NCI-H524 treated with DMSO at 0.1 percent for 48 hours (cell line): Measurements from ENCODE around the gene GGCT.

ENCODE experiments used
- DNase-seq: peaks from one replicate; lab custom pipeline; 2025; lab: John Stamatoyannopoulos, UW

GGCT gene

DNA sequence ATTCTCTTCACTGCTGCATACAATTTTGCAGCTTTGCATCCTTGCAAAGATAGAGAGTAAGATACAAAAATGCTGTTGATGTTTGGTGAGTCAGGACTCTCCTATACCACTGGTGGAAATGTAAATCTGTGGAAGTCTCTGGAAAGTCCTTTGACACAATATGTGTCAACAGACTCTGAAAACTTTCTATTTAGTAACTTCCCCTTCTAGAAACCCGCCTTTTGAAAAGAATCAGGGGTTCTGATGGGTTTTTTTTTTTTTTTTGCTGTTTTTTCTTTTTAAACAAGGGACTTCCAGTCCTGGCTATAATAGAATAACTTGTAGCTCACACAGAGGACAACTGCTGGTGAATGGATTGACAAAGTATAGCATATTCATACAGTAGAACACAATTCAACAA, 42.5 kb downstream of the GGCT start:
- no peak for DNase-seq

DNA sequence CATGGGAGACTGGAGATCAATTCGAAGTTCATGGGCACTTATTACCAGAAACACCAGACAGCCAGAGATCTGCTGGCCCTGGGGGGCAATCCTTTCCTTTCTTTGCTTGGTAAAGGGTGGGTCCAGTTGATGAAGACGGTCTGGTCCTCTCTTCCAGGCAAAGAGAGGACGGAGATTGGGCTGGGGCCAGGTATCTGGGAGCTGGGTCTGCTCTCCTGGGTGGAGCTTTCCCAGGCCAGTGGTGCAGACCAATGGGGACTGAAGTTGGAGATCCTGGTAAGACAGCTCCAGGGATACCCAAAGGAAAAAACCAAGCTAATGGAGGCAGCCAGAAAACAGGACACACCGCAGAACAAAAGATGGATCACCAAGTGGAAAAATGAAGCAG, 44.4 kb downstream of the GGCT start:
- no peak for DNase-seq

DNA sequence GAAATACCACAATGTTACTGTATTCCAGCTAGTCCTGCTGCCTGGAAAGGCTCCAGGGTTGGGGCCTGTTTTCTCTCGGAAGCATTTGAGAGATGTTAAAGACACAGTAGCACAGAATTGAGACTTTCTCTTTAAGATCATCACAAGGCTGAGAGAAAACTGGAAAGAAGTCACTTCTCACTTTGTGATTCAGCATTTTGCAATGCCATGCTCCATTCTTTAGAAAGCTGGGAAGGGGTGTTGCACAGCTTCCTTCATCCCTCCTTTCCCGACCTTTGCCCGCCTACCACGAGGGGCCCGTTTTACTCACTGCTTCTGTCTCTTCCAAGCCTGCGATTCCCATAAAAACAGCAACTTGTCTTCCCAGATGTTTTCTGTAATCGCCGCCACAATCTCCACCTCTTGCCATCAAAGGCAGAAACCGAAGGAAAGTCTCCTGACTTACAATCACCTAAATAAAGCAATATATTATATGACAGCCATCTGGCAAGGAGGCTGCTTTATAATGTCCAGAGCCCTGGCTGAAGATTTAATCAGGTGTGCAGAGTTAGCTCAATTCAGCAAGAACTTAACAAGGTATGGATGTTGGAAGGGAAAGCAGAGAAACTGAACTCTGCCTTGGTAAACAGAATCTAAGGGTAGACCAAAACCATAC, 44.9 kb downstream of the GGCT start:
- no peak for DNase-seq

DNA sequence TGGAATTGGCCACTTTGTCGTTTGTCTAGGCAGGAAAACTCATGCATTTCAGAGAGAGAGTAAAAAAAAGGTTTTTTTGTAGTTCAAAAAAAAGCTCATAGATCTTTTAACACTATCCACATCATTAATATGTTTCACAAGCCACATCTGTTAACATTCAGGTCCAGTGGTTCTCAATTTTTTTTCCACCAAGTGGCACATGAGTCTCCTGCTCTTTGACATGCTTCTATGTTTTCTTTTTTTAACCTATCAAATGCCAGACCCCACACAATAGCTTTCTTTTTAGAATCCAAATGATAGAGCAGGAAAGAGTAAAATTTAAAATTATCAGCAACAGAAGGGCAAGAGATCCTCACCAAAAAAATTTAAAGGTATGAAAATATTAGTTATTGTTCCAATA, 46.3 kb downstream of the GGCT start:
- DNase-seq = no peak

DNA sequence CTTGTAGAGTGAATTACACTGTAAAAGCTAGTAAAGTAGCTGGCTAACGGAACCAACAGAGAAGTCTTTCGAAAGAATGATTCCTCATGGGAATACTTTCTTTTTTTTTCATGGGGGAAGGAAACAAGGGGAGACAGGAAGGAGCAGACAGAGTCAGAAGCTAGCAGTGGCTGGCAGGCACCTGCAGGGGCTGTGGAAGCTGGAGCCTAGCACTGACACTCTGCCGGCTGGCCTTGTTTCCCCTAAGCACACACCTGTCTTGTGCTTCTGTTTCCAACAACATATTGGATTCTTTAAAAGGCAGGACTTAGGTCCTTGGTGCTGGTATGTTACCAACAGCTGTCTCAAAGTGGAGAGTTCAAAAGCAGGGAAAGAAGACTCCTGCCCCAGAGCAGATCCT, 50.7 kb downstream of the GGCT start:
- no peak for DNase-seq

DNA sequence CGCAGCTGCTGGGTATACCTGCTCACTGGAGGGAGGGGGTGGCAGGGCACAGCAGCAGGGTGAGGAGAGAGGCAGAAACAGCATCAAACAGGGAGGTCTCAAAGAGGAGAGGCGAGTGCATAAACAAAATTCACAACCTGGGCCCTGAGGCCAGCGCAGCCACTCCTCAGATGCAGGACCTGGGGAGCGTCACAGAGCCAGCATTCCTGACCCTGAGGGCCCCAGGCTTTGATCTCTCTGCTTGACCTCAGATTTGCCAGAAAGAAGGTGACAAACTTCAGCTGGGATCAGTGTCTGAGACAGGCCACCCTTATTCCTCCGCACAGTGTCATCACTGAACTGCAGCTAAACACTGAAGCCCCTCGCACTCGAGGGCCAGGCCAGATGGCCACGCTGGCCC, 51.6 kb downstream of the GGCT start:
- no peak for DNase-seq

DNA sequence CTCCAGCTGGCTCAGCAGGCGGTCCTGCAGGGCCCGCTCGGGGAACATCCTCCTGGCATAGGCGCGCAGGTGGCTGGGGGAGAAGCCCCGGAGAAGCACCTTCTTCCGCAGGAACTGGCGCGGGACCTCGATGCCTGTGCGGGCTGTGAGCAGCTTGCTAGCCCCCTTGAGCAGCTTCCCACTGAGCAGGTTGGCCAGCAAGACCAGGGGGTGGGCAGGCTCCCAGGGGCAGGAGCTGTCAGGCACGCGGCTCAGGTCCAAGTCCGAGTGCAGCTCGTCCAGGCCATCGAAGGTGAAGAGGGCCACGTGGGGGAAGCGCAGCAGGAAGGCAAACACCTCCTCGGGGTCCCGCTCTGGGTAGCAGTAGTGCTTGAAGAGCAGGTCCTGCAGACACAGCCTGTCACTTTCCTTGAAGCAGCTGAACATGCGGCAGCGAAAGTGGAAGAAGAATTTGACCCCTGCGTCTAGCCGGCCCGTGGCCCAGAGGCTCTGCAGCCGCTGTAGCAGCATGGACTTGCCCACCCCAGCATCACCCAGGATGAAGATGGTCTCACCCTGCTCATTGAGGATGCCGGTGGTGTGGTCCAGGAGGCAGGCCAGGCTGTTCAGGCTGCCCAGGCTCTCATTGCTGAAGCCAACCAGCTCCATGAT, 52.2 kb downstream of the GGCT start:
- DNase-seq = no peak

DNA sequence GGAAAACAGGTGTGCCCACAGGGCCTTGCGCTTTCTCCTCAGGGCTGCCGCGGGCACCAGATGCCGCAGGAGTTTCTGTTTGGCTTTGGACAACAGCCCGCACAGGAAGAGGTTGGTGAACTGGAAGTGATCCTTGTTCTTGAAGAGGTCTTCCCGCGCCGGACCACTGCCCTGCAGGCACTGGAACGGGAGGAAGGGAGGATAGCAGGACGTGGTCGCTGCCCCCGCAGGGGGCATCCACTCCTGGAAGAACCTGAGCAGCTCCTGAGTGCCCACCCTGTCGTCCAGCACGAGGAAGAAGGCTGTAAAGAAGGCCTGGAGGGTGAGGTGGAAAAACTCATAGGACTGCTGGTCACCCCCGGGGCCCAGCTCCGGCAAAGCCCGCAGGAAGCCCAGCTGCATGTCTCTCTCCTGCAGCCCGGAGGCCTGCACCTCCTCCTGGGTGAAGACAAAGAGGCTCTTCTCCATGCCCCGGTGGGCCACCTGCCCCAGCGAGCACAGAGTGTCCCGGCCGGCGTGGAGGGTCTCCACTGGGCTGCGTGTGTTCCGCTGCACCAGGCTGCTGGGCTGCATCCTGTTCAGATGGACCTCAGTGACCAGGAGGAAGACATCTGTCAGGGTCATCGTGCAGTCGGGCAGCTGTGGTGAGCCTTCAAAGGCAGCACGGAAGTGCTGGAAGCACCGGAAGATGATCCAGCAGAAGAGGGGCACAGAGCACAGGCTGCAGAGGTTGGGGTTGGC, 52.9 kb downstream of the GGCT start:
- DNase-seq = no peak

DNA sequence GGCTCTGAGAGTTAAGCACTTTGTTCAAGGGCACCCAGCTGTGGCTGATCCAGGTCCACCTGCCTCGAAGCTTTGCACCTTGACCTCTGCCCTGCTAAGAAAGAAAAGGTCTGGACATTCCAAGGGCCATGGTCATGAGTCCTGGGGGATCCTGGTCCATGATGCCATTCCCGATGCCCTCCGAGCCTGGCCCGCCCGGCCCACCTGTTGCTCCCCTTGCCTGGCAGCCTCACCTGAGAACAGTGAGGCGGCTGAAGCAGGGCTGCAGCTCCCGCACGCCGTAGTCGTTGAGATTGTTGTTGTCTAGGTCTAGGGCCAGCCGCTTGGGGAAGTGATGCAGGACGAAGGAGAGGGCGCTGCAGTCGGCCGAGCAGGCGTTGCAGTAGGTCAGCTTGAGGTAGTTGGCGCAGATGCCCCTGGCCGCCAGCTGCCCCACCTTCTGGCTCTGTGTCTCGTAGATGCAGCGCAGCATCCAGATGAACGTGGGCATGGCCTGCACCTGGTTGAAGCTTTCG, 53.6 kb downstream of the GGCT start:
- no peak for DNase-seq

DNA sequence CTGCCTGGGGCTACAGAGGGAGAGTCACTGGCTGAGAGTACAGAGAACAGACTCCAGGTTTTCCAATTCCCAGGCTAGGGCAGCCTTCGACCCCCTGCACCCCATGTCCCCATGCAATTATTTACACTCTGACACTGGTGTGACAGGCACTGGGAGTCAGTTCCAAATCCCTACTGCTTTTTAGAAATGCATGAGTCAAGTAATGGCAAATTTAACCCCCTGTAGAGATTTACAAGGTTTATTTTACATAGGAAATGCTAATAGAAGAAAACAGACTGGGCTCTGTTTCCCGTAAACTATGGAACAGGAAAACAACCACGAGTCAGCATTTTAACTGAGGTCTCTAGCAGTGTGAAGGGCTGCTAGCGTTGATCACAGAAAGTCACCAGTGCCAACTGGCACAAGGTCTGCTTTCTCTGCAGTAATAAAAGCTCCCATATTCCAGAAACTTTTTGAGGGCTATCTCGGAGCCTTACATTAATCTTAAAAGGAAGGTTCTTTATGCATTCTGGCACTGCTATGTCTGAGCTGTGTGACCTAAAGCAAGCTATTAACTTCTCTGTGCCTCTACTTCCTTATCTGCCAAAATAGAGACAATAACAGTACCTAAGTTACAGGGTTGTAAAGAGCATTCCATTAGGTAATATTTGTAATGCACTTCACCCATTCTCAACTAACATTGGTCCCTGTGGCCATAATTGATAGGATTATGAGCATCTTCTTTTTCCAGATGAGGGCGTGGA, 54.2 kb downstream of the GGCT start:
- no peak for DNase-seq

DNA sequence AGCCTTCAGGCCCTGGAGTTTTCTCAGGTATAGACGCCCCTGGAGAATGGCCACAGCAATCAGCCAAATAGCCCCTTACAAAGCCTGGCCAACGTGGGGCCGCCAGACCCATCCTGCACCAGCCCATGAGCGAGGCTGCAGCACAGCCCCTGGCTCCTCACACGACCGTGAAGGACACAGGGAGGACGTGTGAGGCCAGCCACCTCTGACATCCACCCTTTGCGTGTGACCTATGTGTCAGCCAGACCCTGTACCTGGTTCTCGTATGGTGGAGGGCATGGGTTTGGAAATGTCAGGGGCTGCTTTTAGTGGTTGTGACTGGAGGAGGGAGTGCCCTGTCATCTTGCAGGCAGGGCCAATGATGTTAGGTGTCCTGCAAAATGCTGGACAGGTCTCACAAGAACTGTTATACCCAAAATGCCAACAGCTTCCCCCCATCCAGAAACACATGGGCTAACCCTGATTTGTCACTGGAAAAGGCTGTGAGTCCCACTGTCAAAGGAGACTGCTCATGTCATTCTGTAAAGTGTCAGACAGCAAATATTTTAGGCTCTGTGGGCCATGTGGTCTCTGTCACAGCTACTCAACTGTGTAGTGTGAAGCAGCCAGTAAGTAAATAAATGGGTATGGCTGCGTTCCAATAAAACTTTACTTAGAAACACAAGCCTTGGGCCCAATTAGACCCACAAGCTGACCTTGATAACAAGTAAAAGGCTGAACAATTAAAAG, 56.0 kb downstream of the GGCT start:
- DNase-seq = no peak

DNA sequence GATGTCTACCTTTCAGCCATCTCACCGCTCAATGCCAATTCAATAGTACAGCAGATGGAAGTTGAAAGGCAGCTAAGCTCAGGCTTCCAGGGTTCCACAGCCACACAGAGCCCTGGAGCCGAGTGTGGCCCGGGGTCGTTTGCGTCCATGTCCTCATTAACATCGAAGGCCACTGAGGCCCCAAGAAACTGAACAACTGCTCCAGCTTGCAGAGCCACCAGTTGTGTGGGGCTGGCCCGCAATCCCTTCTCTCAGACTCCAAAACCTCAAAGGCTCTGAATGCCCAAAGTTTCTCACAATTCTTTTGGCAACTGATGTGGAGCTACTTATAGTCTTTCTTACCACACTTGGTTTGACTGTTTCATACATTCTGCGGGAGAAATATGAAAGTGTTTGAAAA, 57.2 kb downstream of the GGCT start:
- DNase-seq = no peak
